SK-N-SH (cell line): ENCODE results near the gene HIPK2.

Experiments used
- MAX ChIP-seq: IDR thresholded peaks from 2 replicates; pipeline ENCODE4 v1.4.0; 2012; ENCODE audit warnings: low read depth
- TEAD4 ChIP-seq: IDR thresholded peaks from 2 replicates; pipeline ENCODE4 v1.4.0; 2012; ENCODE audit warnings: mild to moderate bottlenecking, borderline replicate concordance; ENCODE audit not compliant: insufficient read depth
- TF ChIP-seq, protein P1 (sequence below): fragments of 200-600 bp; sonication (generic); IDR thresholded peaks from 2 replicates; pipeline ENCODE4 v1.6.1; 2017; ENCODE audit warnings: antibody characterized with exemption, mild to moderate bottlenecking, moderate library complexity

DNA sequence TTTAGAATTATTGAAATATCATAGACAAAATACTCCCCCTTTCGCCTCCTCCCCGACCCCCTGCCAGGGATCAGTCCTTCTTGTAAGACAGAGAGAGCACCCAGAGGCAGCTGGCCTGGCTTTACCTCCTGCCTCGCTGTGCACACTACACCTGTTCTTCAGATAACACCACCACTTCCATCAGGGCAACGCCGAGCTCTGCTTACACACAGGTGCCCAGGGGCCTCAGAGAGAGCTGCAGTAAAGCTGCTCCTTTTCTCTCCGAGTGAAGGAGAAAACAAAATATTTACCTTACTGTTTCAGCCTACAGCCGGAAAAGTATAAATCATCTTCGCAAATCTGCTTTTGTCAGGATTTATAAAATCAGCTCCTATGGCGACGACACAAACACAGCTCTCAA is 80.7 kb downstream of the HIPK2 start:
- TF ChIP-seq, protein P1, sequence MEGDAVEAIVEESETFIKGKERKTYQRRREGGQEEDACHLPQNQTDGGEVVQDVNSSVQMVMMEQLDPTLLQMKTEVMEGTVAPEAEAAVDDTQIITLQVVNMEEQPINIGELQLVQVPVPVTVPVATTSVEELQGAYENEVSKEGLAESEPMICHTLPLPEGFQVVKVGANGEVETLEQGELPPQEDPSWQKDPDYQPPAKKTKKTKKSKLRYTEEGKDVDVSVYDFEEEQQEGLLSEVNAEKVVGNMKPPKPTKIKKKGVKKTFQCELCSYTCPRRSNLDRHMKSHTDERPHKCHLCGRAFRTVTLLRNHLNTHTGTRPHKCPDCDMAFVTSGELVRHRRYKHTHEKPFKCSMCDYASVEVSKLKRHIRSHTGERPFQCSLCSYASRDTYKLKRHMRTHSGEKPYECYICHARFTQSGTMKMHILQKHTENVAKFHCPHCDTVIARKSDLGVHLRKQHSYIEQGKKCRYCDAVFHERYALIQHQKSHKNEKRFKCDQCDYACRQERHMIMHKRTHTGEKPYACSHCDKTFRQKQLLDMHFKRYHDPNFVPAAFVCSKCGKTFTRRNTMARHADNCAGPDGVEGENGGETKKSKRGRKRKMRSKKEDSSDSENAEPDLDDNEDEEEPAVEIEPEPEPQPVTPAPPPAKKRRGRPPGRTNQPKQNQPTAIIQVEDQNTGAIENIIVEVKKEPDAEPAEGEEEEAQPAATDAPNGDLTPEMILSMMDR = no peak
- TF ChIP-seq TEAD4 (no peak), MAX (no peak)
